HK-2 (cell line): ENCODE results near the gene FNIP1.
A peak's percentile ranks its signal among the peaks of the same experiment; 100 is the strongest.
"Not testable (repeated sequence)": the region's sequence is repeated elsewhere in the genome, so short reads cannot be mapped to it uniquely, and the experiment has no call there.

Experiments used
- DNase-seq: peaks from one replicate; pipeline ENCODE4 v3.0.0-alpha.2; 2018; ENCODE audit not compliant: unreplicated experiment

FNIP1 gene

DNA sequence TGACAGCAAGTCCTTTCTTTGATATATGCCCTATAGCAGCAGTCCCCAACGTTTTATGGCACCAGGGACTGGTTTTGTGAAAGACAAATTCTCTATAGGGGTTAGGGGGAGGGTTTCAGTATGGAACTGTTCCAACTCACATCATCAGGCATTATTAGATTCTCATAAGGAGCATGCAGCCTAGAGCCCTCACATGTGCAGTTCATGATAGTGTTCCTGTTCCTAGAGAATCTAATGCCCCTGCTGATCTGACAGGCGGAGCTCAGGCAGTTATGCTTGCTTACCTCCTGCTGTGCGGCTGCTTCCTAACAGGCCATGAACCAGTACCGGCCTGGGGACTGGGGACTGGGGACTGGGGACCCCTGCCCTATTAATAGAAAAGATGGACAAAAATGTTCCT is 159.1 kb downstream of the FNIP1 start:
- DNase-seq: no peak

DNA sequence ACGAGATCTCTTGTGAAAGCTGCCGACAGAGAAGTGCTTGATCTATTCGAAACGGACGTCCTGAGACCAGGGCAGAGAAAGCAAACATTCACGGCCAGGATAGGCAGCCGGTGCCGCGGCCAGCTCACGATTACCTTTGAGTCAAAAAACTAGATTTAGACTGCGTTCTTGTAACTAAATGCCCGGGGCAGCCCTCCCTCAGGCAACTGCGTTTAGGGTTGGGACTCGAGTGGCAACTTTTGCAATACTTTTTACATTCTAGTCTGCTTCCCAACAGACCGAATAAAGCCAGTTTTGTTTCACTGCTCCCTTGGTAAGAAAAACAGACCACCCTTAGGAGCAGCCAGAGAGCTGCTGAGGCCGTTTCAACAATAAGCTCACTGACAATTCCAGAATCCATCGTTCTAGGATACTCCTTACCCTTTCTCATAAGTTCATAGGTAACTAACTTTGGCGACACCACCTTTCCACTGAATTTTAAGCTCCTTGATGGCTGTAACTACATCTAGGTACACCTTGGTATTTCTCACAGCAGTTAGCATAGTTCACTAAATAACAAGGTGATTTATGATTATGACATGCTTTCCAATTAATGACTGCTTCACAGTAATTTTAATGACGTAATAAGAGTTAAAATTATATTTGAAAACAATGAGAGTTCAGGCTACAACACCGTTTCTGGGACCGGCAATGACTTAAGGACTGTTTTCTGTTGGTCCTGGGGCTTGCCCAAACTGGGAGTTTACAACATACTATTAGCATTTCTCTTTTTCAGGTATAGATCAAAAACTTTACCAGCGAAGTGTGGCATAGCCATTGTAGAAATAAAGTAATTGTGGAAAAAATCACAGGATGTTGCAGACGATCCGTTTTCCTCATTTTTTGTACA is 160.9 kb downstream of the FNIP1 start:
- DNase-seq: no peak

DNA sequence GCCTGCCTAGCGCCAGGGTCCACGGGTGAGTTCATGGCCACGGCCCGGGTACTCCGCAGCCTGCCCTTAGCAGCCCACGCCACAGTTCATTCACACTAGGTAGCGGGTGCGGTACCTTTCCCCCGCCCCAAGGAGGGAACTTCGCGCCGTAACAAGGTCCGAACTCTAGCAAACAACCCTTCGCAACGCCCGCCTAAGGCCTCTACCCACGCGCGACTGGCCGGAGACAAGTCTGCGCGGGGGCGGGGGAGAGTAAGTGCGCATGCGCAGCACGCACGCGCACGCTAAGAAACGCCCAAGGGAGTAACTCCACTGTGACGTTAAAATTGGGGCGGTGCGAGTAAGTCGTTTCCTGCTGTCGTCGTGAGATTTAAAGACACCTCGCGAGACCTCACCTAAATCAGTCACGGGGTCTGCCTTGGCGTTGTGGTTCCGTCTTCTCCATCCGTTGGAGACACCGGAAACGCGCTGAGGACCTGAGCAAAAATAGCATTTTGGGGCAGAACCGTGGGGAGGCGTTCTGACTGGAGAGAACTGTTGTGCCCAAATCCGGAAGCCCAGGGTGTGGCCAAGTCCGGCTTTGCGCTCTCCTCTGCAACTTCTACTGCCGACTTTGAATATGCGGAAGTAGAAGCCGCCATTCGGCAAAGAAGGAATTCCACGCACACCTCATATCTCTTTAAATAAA is 161.7 kb downstream of the FNIP1 start, which contains the start of gene RAPGEF6:
RAPGEF6 (minus strand) TSS at position 234 of the 688 bp plus-strand sequence; CDS start at position 35, 199 bp downstream.
- peak; percentile 90 for DNase-seq

DNA sequence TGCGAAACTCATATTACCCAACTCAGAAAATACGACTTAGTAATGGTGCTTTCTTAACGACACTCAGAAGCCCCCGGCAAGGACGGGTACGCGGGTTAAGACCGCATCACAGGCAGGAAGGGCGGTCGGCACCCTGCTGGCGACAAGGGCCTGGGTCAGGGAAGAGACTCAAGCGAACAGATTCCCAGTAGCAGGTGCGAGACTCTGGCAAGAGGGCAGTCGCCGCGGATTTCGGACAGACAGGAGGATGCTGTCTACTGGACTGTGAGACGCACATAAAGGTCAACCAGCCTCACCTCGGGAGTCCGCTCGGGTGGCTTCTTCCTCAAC is 162.2 kb downstream of the FNIP1 start:
- peak; percentile 56 for DNase-seq

DNA sequence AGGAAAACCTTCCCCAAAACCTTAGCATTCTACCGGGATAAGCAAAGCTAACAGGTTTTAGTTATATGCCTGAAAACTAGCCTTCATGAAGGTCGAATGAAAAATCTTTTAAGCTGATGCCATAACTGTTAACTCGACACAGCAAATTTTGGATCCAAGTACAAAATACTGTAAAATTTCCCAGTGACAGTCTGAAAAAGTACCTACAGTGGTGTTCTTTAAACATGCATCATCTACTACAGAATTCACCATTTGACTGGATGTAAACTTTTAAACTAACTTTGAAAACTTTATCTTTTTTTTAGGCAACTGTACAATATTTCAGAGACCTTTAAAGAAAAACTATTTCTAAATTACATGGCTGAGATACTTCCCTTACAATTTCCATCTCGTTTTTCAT is 162.6 kb downstream of the FNIP1 start:
- DNase-seq: no peak

DNA sequence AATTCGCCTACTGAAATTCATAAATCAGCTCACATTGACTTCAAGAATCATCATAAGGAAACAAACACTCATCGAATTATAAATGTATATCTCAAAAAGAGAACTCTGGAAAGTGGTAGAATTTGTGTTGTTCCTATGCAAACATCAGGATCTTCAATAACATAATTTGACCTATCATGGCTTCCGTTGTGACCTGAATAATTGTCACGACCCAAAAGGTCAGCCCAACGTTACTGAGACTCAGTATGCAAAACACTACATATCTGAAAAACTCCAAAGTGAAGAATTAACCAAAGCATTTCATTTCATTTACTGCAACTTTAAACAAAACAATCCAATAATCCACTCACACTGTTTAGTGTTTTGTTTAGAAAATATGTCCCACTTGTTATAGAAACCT is 163.0 kb downstream of the FNIP1 start:
- no peak for DNase-seq

DNA sequence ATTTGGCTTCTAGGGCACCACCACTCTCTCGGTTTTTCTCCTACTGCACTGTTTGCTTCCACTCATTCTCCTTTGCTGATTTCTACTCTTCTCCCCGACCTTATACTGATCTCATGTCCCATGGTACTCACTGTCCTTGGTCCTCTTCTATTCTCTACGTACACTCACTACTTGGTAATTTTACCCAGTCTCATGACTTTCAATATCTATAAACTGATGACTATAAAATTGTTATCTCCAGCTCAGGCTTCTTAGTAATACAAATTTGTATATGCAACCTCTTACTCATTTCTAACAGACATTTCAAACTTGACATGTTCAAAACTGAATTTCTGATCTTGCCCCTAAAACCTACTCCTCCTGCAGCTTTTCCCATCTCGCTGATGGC is 165.9 kb downstream of the FNIP1 start:
- DNase-seq: no peak

DNA sequence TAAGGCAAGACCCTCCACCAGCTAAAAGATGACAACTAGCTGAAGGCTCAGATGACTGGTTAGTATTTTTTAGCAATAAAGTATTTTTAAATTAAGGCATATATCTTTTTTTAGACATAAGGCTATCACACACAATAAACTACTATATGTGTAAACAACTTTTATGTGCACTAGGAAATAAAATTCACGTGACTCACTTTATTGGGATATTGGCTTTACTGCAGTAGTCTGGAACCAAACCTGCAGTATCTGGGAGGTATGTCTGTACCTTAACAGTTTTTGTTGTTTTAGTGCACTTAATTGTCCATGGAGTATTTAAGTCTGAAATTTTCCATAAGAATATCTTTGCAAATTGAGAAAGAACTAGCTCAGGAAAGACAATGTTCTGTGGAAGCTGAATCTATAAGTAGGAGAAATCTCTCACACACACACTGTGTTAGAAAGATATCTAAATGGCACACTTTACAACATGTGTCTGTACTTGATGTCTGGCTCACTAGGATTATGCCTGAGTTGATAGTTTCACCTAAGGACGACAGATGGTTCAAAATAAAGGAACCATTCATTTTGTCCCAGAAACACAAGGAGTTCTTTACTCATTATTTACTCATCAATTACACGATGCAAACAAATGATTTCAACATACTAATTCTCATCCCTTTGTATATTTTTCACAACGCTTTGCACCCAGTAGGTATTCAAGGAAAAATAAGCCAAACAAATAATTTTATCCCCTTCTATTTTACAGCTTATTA is 166.4 kb downstream of the FNIP1 start:
- DNase-seq: no peak

DNA sequence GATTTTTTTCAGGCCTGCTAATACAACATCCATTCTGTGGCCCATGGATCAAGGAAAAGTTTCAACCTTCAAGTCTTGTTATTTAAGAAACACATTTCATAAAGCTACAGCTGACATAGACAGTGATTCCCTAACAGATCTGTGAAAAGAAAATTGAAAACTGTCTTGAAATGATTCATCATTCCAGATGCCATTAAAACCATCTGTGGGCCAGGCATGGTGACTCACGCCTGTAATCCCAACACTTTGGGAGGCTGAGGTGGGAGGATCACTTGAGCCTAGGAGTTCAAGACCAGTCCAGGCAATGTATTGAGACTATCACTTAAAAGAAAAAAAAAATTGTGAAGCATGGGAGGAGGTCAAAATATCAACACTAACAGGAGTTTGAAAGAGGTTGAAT is 167.8 kb downstream of the FNIP1 start:
- no peak for DNase-seq

DNA sequence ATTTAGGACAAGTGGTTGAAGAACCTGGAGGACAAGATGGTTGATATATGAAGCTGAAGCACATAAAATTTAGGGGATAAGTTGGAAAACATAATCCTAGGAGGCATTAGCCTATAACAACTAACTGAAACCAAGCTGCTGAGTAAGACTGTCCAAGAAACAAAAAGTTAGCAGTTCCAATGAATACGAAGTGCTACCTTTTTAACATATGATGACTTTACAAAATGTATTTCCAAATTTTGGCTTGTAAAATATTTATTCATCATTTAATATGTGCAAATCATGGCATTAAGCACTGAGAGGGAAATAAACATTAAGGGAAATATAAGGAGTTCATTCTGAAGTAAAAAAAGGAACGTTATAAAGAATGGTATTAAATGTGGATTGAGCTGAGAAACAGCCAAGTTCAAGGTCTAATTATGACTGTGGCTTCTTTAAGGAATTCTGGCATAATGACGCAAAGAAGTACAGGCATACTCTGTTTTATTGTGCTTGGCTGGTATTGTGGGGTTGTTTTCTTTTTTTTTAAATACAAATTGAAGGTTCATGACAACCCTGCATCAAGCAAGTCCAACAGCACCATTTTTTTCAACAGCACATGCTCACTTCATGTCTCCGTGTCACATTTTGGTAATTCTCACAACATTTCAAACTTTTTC is 169.5 kb downstream of the FNIP1 start:
- no peak for DNase-seq

DNA sequence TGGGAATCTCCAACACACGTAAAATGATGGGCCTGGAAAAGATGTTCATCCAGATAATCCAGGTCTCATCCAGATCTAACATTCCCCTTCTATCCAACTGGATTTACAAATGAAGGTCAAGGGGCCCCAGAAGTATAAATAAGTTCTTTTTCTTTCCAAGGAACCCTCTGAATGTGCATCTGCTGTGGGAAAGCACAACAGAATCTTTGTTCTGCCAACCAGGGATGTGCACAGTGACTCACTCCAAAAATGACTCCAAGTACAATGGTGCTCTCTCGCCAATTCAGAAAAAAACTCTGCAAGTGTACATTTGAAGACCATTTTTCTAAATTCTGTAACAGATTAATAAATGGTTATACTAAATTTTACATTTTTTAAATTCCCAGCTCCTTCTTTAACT is 174.2 kb downstream of the FNIP1 start:
- no peak for DNase-seq

DNA sequence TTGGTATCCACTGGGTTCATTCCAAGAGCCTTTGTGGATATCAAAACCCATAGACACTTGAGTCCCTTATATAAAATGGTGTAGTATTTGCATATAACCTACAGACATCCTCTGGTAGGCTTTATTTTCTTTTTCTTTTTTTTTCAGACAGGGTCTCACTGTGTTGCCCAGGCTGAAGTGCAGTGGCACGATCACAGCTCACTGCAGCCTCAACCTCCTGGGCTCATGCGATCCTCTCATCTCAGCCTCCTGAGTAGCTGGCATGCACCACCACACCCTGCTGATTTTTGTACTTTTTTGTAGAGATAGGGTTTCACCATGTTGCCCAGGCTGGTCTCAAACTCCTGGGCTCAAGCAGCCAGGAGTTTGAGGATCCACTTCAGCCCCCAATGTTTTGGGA is 175.7 kb downstream of the FNIP1 start:
- not testable (repeated sequence) for DNase-seq

DNA sequence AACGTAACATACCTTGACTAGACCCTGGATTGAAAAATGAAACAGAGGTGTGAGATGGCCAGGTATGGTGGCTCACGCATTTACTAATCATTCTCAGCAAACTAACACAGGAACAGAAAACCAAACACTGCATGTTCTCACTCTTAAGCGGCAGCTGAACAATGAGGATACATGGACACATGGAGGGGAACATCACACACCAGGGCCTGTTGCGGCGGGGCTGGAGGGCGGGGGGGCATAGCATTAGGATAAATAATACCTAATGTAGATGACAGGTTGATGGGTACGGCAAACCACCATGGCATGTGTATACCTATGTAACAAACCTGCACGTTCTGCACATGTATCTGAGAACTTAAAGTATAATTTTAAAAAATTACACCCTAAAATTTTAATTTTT is 177.7 kb downstream of the FNIP1 start:
- no peak for DNase-seq

DNA sequence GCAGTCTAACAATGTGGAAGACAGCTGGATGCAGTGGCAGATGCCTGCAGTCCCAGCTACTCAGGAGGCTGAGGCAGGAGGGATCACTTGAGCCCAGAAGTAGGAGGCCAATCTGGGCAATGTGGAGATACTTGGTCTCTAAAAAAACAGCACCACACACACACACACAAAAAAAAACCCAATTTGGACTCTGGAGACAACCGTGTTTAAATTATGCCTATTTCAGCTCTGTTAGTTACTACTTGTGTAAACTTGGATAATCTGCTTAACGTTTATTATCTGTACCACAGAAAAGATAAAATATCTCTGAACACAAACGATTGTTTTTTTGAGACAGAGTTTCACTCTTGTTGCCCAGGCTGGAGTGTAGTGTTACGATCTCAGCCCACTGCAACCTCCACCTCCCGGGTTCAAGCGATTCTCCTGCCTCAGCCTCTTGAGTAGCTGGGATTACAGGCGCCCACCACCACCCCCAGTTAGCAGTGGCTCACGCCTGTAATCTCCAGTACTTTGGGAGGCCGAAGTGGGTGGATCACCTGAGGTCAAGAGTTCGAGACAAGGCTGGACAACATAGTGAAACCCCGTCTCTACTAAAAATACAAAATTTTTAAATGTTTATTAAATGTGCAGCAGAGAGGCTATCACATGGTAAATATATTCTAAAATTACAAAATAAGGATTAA is 179.5 kb downstream of the FNIP1 start:
- DNase-seq: no peak

DNA sequence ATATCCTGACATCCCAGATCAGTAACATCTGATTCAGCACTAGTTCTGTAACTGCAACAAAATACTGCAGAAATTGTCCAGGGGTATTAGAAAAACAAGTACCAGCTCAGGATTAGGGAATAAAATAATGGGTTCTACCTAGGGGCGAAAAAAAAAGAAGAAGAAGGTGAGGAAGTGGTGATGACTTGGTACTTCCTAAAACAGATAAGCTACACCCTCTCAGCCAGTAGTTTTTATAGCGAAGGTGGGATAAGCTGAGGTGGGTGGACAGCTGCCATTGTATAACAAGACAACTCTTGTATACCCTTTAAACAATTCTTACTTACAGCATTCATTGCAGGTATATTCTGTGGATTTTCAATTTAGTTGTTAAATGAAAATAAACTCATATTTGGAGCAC is 180.9 kb downstream of the FNIP1 start:
- no peak for DNase-seq

DNA sequence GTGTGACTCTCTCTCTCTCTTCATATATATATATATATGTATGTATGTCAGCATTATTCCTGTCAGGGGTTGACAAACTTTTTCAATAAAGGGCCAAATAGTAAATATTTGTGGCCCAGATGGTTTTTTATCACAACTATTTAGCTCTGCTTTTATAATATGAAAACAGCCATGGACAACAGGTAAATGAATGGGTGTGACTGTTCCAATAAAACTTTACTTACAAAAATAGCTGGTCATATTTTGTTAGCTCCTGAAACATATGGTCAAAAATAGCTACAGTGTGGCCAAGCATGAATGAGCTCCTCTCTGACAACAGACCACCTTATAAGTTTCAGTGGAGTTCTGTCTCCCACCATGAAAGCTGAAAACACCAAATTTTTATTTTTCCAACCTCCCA is 183.4 kb downstream of the FNIP1 start:
- DNase-seq: no peak

DNA sequence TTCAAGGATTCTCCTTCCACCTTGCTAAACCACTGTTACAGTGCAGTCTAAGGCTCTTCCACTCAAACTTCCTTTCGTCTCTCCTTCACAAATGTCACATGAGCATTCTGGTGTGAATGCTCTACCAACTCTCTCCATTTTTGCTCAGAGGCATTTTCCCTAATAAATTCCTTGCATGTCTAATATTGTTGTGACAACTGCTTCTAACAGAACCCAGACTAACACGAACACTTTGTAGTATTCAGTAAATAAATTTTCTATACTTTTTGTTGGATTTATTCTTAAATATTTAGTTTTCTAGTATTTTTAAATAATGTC is 185.8 kb downstream of the FNIP1 start:
- no peak for DNase-seq

DNA sequence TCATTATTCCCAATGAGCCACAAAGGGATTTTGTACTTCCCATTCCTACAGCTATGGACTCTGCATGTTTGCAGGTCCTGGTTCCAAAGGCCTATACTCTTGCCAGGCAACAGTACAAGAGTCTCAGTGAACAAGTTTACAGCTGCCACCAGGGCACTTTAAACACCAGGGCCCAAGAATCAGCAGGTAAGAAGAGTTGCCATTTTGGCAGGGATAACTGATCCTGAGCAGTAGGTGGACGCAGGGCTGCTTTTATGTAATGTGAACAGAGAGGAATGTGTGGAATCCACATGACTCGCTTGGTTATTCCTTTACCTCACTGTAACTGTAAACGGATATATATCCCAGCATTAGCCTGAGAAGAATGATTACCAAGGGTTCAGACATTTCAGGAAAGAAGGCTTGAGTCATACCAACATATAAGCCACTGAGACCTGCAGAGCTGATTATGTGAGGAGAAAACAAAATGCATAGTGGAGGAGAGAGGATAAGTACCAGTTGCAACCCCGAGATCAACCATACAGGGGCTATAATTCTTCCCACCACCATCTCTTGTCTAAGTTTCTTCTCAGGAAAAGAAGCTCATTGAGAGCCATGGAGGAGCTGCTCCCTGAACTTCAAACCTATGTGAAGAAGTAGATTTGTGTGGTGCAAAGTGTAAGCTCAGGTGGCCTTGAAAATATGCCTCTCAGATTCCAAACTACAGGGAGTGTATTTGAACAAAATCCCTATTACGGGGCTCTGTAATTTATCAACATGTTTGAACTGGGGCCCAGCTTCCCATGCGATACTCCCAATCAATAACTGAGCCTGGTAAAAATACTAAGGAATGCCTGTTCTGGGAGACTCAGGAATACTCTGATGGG is 186.4 kb downstream of the FNIP1 start:
- DNase-seq: peak; percentile 36

DNA sequence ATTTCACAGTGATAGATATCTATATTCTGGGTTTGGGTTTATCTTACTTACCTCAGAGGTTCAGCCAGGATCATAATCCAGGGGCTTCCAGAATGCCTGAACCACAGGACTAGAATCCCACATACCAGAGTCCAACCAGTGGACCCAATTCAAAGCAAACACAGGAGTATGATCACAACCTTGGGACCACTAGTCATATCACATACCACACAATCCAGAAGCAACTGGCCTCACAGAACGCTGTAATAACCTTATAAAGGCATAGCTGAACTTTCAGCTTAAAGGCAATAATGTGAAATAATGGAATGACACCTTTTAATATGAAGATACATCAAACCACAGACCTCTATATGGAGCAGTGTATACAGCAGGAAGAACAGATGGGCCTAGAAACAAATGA is 187.0 kb downstream of the FNIP1 start:
- no peak for DNase-seq

DNA sequence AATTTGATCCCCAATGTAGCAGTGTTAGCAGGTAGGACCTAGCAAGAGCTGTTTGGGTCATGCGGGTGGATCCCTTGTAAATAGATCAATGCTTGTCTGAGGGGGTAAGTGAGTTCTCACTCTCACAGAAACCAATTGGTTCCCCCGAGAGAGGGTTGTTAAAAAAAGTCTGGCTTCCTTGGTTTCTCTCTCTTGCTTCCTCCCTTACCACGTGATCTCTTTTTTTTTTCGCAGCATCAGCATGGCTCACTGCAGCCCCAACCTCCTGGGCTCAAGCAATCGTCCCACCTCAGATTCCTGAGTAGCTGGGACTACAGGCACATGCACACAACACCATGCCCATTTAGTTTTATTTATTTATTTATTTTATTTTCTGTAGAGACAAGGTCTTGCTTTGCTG is 188.2 kb downstream of the FNIP1 start:
- DNase-seq: no peak
